Tibial nerve (tissue), 4 donors: ENCODE results near the gene DNAH14. TPM values are rescaled to one million over a fixed set of nuclear protein-coding genes. Genes with fewer than 3 reads are reported as not detected.

Experiments used
- DNase-seq, 2 donors: peaks; one replicate each; pipeline ENCODE4 v3.0.0-alpha.2; 2019; ENCODE audit warnings: low spot score in 2 of 2
- H3K27ac ChIP-seq, 4 donors: fragments of 200-600 bp; sonication (generic) in 3 of 4; one replicate each; pipeline ENCODE4 v1.5.1; 2017 to 2019; ENCODE audit warnings: mild to moderate bottlenecking in 1 of 4
- H3K27me3 ChIP-seq, 2 donors: fragments of 200-600 bp; sonication (generic) in 1 of 2; one replicate each; pipeline versions ENCODE4 v1.5.1 to v1.6.0; 2017 to 2019
- H3K36me3 ChIP-seq, 3 donors: fragments of 200-600 bp; sonication (generic); one replicate each; pipeline ENCODE4 v1.5.1; 2018 to 2019
- H3K4me1 ChIP-seq, 4 donors: fragments of 200-600 bp; sonication (generic) in 3 of 4; one replicate each; pipeline ENCODE4 v1.5.1; 2017 to 2019
- H3K4me3 ChIP-seq, 4 donors: fragments of 200-600 bp; sonication (generic) in 3 of 4; one replicate each; pipeline ENCODE4 v1.5.1; 2017 to 2019; ENCODE audit warnings: mild to moderate bottlenecking in 1 of 4, moderate library complexity in 1 of 4
- H3K9me3 ChIP-seq, 4 donors: fragments of 200-600 bp; sonication (generic) in 3 of 4; one replicate each; pipeline ENCODE4 v1.5.1; 2017 to 2019
- CTCF ChIP-seq, 5 experiments: fragments of 200-600 bp in 3 of 5; fragments of 450-650 bp in 2 of 5; sonication (generic) in 3 of 5; IDR thresholded peaks; one replicate each; pipeline ENCODE4 v1.5.1; 2016 to 2019; ENCODE audit warnings: antibody characterized with exemption in 5 of 5, mild to moderate bottlenecking in 3 of 5, moderate library complexity in 2 of 5
- EP300 ChIP-seq, 2 donors: sonication (generic); formaldehyde crosslinking; IDR thresholded peaks; one replicate each; pipeline ENCODE4 v1.6.1; 2017; ENCODE audit warnings: antibody characterized with exemption in 2 of 2, mild to moderate bottlenecking in 1 of 2
- POLR2A ChIP-seq, 2 donors: fragments of 450-650 bp; IDR thresholded peaks; one replicate each; pipeline ENCODE4 v1.6.1; 2017; ENCODE audit warnings: antibody characterized with exemption in 2 of 2, mild to moderate bottlenecking in 2 of 2, moderate library complexity in 2 of 2
- WGBS, 2 donors: methylation state at CpG; one replicate each; pipeline ENCODE4 v1.1.5; 2018; 5-methylcytosine and 5-hydroxymethylcytosine counted together
- total RNA-seq, 4 donors: library from RNA; depleted of rRNA; stranded (reverse); fragments of >200 nt; gene quantifications; one replicate each; pipeline ENCODE4 v1.1.0, GENCODE V29; 2016

The DNAH14 gene
- total RNA-seq, 4 donors from 2014 or later: 1.2 to 6.5 (median 4.4) TPM

DNA sequence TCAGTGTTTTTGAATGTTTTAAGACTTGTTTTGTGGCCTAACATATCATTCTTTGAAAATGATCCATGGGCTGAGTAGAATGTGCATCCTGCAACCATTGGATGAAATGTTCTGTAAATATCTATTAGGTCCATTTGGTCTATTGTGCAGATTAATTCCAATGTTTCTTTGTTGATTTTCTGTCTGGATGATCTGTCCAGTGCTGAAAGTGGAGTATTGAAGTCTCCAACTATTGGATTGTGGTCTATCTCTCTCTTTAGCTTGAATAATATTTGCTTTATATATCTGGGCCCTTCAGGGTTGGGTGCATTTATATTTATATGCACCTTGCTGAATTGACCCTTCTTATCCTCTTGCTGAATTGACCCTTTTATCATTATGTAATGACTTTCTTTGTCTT is 181.5 kb downstream of the DNAH14 start:
- TF ChIP-seq POLR2A (IDR thresholded peaks at IDR 0.05) (no peak), CTCF (IDR thresholded peaks at IDR 0.05) (no peak), EP300 (IDR thresholded peaks at IDR 0.05) (no peak)
- no peak for DNase-seq
- Histone ChIP-seq H3K27ac (no peak overlapping the region), H3K4me1 (no peaks in the 10 kb centered on the region), H3K36me3 (no peaks in the 10 kb centered on the region), H3K9me3 (no peaks in the 10 kb centered on the region), H3K4me3 (no peak overlapping the region), H3K27me3 (no peaks in the 10 kb centered on the region)

- TF ChIP-seq POLR2A (IDR thresholded peaks at IDR 0.05) (no peak), EP300 (IDR thresholded peaks at IDR 0.05) (no peak), CTCF (IDR thresholded peaks at IDR 0.05) (no peak)
- no peaks in the 10 kb centered on the region for H3K9me3 ChIP-seq
- H3K4me3 ChIP-seq: no peak overlapping the region
- H3K27me3 ChIP-seq: no peaks in the 10 kb centered on the region
- DNase-seq: no peak
- no peaks in the 10 kb centered on the region for H3K4me1 ChIP-seq
- H3K27ac ChIP-seq: no peak overlapping the region
- 88 to 92% methylated on average over 1 of the region's 1 CpG for WGBS, 2 donors
- H3K36me3 ChIP-seq: no peaks in the 10 kb centered on the region
Measured at GRCh38 chr1:225113265-225113664, 183.8 kb downstream of the DNAH14 start.

DNA sequence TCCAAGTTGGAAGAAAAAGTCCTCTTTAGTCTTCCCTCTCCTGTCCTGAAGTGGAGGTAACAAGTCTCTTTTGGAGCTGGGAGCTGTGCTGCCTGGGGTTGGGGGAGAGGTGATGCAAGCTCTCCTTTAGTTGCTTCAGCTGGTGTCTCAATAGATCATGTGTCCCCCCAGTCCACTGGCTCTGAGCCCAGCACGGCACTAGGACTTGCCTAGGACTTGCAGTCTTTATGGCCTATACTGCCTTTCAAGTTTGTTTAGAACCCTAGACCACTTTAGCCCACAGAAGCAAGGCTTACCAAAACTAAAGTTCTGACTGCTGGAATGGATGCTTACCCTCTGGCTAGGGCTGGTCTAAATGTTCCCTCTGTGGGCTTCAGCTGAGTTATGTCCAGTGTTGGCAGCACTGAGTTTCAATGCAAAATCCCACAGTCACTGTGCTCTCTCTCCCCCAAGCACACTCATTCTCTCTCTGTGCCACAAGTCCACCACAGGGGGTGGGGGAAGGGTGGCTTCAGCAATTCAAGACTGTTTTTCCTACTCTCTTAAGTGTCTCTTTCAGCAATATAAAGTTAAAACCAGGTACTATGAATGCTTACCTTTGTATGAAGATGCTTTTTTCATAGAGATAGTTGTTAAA is 185.0 kb downstream of the DNAH14 start:
- no peak overlapping the region for H3K27ac ChIP-seq
- 57 to 70% methylated on average over 1 of the region's 1 CpG for WGBS, 2 donors
- no peaks in the 10 kb centered on the region for H3K9me3 ChIP-seq
- TF ChIP-seq CTCF (IDR thresholded peaks at IDR 0.05): no peak
- no peak overlapping the region for H3K4me3 ChIP-seq
- no peaks in the 10 kb centered on the region for H3K27me3 ChIP-seq
- H3K4me1 ChIP-seq: no peaks in the 10 kb centered on the region
- DNase-seq: no peak
- no peaks in the 10 kb centered on the region for H3K36me3 ChIP-seq

DNA sequence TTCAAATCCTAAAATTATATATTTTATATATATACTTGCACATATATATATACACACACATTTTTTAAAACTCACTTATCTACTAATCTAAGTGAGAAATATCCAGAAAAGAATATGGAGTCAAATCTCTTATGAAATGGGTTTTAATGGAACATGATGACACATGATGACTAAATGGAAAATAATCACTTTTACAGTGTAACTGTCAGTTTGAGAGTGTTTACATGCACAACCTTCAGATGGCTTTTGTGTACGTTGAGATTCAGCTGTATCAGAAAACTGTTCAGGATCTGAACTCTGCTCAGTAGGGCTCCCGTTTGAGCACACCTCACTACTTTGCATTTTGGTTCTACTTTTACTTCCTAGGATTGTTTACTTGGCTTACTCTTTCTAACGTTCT is 189.8 kb downstream of the DNAH14 start:
- Histone ChIP-seq H3K4me1 (no peaks in the 10 kb centered on the region), H3K9me3 (no peaks in the 10 kb centered on the region), H3K27ac (no peak overlapping the region), H3K4me3 (no peak overlapping the region), H3K27me3 (no peaks in the 10 kb centered on the region), H3K36me3 (no peaks in the 10 kb centered on the region)
- TF ChIP-seq EP300 (IDR thresholded peaks at IDR 0.05): no peak
- no peak for TF ChIP-seq POLR2A (IDR thresholded peaks at IDR 0.05)
- TF ChIP-seq CTCF (IDR thresholded peaks at IDR 0.05): no peak
- DNase-seq: no peak
- 54 to 60% methylated on average over 3 of the region's 3 CpGs for WGBS, 2 donors

GRCh38 chr1:225121095-225121494 is 191.6 kb downstream of the DNAH14 start:
- DNase-seq: no peak
- WGBS, 2 donors: 90 to 94% methylated on average over 2 of the region's 2 CpGs
- H3K4me3 ChIP-seq: no peak overlapping the region
- no peaks in the 10 kb centered on the region for H3K4me1 ChIP-seq
- H3K9me3 ChIP-seq: peaks cover 0 to 5% (median 0%) of the 10 kb centered on the region in 4 donors
- no peaks in the 10 kb centered on the region for H3K36me3 ChIP-seq
- H3K27me3 ChIP-seq: no peaks in the 10 kb centered on the region
- no peak overlapping the region for H3K27ac ChIP-seq
- no peak for TF ChIP-seq POLR2A (IDR thresholded peaks at IDR 0.05)

DNA sequence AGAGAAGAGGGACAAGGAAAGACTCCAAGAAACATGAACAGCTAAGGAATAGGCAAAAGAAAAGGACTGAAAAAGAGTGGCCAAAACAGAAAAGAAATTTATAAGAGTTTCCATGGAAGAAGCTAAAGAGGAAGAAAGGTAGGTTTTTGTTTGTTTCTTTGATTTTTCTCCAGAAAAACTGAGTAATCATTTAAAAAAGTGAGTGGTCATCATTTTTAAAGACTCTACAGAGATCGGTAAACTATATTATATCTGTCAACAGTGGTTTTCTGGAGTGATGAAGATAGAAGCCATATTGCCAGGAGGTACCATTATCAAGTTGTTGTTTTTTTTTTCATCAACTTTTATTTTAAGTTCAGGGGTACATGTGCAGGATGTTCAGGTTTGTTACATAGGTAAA is 202.4 kb downstream of the DNAH14 start:
- no peak for TF ChIP-seq POLR2A (IDR thresholded peaks at IDR 0.05)
- no peak for TF ChIP-seq EP300 (IDR thresholded peaks at IDR 0.05)
- no peak for TF ChIP-seq CTCF (IDR thresholded peaks at IDR 0.05)
- DNase-seq: no peak
- WGBS, 2 donors: 96% methylated on average over 1 of the region's 1 CpG
- Histone ChIP-seq H3K27ac (no peak overlapping the region), H3K4me1 (no peaks in the 10 kb centered on the region), H3K27me3 (no peaks in the 10 kb centered on the region), H3K4me3 (no peak overlapping the region), H3K36me3 (no peaks in the 10 kb centered on the region), H3K9me3 (peaks cover 0 to 23% (median 6%) of the 10 kb centered on the region in 4 donors)
